ENCODE results near the gene CALM3. TPM values are rescaled to one million over a fixed set of nuclear protein-coding genes. Genes with fewer than 3 reads are reported as not detected.

CALM3 gene
- total RNA-seq, 1 donor from 2014 or later, result 231 TPM

GRCh38 chr19:46602392-46603194 is 1.5 kb downstream of the CALM3 start:
- no peaks in the 10 kb centered on the region for H3K27me3 Mint-ChIP-seq (ENCODE audit: low read depth)
- peak in 1 of 2 experiments; percentile 39 for DNase-seq (ENCODE audit: low spot score in 2 of 2, unreplicated experiment in 2 of 2)
- H3K4me3 Mint-ChIP-seq, result peak overlapping the region; percentile 99

GRCh38 chr19:46603195-46603637 is 2.1 kb downstream of the CALM3 start:
- Mint-ChIP-seq H3K27me3 (ENCODE audit: low read depth) (no peaks in the 10 kb centered on the region), H3K4me1 (peaks cover 21% of the 10 kb centered on the region), H3K27ac (peak overlapping the region; percentile 50), H3K4me3 (peak overlapping the region; percentile 99), H3K9me3 (peaks cover 13% of the 10 kb centered on the region), H3K36me3 (peaks cover 7% of the 10 kb centered on the region)
- no peak for TF ChIP-seq CTCF (IDR thresholded peaks at IDR 0.05; ENCODE audit: unreplicated experiment)
- DNase-seq (ENCODE audit: low spot score in 2 of 2, unreplicated experiment in 2 of 2), result peak in 1 of 2 experiments; percentile 31

More at GRCh38 chr19:46602392-46603194, 1.5 kb downstream of the CALM3 start:
- Mint-ChIP-seq H3K36me3 (peaks cover 9% of the 10 kb centered on the region), H3K27ac (peak overlapping the region; percentile 85), H3K4me1 (peaks cover 21% of the 10 kb centered on the region), H3K9me3 (peaks cover 20% of the 10 kb centered on the region)
- TF ChIP-seq CTCF (IDR thresholded peaks at IDR 0.05; ENCODE audit: unreplicated experiment), result no peak

GRCh38 chr19:46603752-46604231 is 2.7 kb downstream of the CALM3 start:
- H3K27ac Mint-ChIP-seq, result peak overlapping the region; percentile 50
- peaks cover 8% of the 10 kb centered on the region for H3K9me3 Mint-ChIP-seq
- peaks cover 4% of the 10 kb centered on the region for H3K36me3 Mint-ChIP-seq
- no peaks in the 10 kb centered on the region for H3K27me3 Mint-ChIP-seq (ENCODE audit: low read depth)
- H3K4me1 Mint-ChIP-seq, result peaks cover 21% of the 10 kb centered on the region
- peak overlapping the region; percentile 99 for H3K4me3 Mint-ChIP-seq
- TF ChIP-seq CTCF (IDR thresholded peaks at IDR 0.05; ENCODE audit: unreplicated experiment), result no peak
- DNase-seq (ENCODE audit: low spot score in 2 of 2, unreplicated experiment in 2 of 2), result peak in 1 of 2 experiments; percentile 25

- peaks cover 11% of the 10 kb centered on the region for H3K36me3 Mint-ChIP-seq
- peak in 1 of 2 experiments; percentile 37 for DNase-seq (ENCODE audit: low spot score in 2 of 2, unreplicated experiment in 2 of 2)
- no peak overlapping the region for H3K4me3 Mint-ChIP-seq
- H3K27ac Mint-ChIP-seq, result no peak overlapping the region
- no peaks in the 10 kb centered on the region for H3K27me3 Mint-ChIP-seq (ENCODE audit: low read depth)
- H3K9me3 Mint-ChIP-seq, result peaks cover 1% of the 10 kb centered on the region
- peaks cover 21% of the 10 kb centered on the region for H3K4me1 Mint-ChIP-seq
- no peak for TF ChIP-seq CTCF (IDR thresholded peaks at IDR 0.05; ENCODE audit: unreplicated experiment)
Measured at GRCh38 chr19:46604781-46605355, 3.7 kb downstream of the CALM3 start.

GRCh38 chr19:46605356-46605821 is 4.3 kb downstream of the CALM3 start:
- H3K36me3 Mint-ChIP-seq, result peaks cover 11% of the 10 kb centered on the region
- peaks cover 21% of the 10 kb centered on the region for H3K4me1 Mint-ChIP-seq
- H3K4me3 Mint-ChIP-seq, result no peak overlapping the region
- H3K27ac Mint-ChIP-seq, result no peak overlapping the region
- TF ChIP-seq CTCF (IDR thresholded peaks at IDR 0.05; ENCODE audit: unreplicated experiment), result no peak
- DNase-seq (ENCODE audit: low spot score in 2 of 2, unreplicated experiment in 2 of 2), result peak in 1 of 2 experiments; percentile 32
- H3K27me3 Mint-ChIP-seq (ENCODE audit: low read depth), result no peaks in the 10 kb centered on the region
- H3K9me3 Mint-ChIP-seq, result no peaks in the 10 kb centered on the region
